Activated CD8-positive, alpha-beta memory T cell treated with anti-CD3 and anti-CD28 coated beads for 24 hours (primary cell): ENCODE results near the gene HMGN2.
A peak's percentile ranks its signal among the peaks of the same experiment; 100 is the strongest.

Experiments used
- DNase-seq: peaks from one replicate; pipeline ENCODE4 v3.0.0-alpha.2; 2020

Gene HMGN2

GRCh38 chr1:26472320-26472900 is at the start of gene HMGN2:
Gene HMGN2 (plus strand): TSS chr1:26472440. CDS start chr1:26472613, 173 bp downstream.
- peak; percentile 93 for DNase-seq

DNA sequence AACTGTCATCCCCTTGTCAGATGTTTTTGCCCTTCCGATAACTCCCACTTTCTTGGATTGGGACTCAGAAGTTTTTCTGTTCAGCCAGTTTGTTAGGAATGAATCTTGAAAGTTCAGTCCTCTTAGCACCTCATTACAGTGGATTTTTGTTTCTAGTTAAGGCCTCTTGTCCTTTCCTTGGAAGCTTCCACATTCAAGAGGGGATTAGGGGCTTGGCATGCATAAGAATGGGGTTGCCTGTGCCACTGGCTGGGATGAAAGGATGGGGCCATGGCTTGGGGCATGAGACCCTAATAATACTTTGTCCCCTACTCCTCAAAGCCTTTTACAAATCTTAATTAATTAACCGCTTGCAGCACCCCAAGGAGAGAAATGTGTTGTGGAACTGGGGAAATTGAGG is 42.5 kb upstream of the HMGN2 start:
- no peak for DNase-seq

DNA sequence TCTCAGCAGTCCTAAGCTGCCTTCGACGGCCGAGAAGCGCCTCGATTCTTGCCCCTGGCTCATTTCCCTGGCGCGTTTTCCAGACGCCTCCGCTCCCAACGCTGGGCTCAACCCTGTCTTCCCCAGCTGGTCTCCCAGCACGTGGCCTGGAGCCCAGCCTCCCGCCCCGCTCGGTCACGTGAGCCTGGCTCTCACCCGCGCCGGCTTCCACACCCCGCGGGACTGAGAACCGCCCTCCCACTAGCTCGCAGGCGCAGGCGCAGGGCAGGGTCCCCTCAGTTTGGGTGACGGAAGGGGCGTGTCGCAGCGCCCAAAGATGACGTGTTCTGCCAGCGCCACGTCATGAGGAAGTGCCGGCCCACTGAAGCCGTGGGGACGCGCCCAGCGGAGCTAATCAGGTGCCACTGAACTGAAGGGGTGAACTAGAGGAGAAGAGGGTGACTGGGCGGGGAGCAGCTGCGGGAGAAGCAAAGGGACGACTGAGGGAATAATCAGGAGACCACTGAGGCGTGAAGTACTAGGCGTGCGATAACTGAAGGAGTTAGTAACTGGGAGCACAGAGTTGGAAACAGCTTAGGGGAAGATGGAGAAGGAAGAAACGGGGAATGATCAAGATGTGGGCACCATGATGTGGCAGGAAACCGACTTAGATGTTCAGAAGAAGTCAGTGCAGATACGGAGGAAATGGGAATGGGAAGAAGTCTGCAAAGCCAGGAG is 40.1 kb upstream of the HMGN2 start, which contains the start of gene DHDDS:
Gene DHDDS (plus strand): TSS at position 343 of the 717 bp plus-strand sequence. CDS start 625 bp downstream, outside the sequence.
- DNase-seq: peak; percentile 99

- DNase-seq: no peak
Measured at GRCh38 chr1:26432793-26433192, 39.4 kb upstream of the HMGN2 start.

DNA sequence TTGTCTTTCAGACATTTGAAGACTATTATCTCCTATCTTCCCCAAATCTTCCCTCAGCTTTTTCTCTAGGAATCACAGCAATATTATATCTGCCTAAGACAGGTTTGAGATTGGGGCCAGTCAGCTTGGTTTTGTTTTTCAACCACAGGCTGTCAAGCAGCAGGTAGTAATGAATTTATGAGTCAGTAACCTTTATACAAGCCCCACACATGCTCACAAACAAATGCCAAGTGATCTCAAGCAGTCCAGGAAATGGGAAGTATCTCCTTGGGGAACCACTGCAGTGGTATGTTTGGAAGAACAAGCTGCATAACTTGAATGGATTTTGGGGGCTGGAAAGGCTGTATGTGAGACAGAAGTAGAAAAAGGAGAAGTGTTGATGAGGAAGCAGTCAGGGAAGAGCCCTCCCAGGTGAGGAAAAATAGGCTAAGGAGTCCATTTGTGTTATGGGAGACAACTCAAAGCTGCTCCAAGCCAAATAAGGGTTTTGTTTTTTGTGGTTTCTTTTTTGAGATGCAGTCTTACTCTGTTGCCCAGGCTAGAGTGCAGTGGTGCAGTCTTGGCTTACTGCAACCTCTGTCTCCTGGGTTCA is 38.0 kb upstream of the HMGN2 start:
- no peak for DNase-seq

GRCh38 chr1:26438041-26438440 is 34.2 kb upstream of the HMGN2 start:
- DNase-seq: no peak

DNA sequence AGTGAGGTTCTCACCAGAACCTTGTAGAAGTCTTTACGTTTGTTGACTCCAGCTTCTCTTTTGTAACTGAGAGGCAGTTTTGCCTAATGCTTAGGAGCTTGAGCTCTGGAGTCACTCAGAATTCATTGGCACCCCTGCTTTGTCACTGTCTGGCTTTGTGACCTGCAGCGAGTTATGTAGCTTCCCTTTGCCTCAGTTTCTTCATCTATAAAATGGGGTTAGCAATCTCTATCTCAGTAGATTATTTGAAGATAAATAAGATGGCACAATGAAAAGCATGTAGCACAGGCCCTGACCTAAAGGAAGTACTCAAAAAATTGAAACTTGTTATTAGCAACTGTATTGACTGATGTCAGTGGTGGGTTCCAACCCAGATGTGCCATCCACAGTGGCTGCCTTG is 32.0 kb upstream of the HMGN2 start:
- no peak for DNase-seq

- DNase-seq: no peak
Measured at GRCh38 chr1:26449868-26450267, 22.4 kb upstream of the HMGN2 start.

DNA sequence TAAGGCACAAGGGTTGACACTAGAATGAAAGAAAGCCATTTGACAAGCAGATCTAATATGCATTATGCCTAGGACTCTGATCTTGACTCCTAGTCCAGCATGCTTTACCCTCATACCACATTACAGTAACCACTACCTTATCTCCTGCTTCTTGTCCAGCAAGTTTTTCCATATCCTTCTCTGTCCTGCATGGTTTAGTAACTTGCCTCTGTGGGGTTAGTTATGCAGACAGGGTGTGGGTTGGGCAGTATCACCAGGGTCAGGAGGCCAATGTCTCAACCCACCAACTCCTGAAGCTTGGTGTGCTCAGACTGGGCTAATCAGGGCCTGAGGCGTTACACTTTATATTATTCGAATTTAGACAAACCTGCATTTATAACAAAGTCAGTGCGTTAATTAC is 21.3 kb upstream of the HMGN2 start:
- no peak for DNase-seq

DNA sequence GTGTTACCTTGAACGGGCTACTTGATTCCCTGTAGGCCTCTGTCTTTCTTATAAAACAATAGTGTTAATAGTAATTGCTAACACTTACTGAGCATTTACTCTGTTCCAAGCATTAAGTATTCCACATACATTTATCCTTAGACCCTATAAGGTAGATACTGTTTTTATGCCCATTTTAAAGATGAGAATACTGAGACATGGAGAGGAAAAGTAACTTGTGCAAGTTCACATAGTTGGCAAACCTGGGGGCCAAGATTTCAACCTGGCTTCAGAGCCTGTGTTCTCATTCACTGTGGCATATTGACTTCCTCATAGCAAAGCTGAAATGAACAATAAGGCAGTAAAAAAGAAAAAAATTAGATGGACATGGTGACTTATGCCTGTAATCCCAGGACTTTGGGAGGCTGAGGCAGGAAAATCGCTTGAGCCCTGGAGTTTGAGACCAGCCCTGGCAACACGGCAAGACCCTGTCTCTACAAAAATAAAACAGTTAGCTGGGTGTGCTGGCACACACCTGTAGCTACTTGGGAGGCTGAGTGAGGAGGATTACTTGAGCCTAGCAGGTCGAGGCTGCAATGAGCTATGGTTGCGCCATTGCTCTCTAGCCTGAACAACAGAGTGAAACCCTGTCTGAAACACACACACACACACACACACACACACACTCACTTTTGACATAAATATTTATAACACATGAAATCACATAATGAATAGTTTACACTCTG is 19.6 kb upstream of the HMGN2 start:
- no peak for DNase-seq

- DNase-seq: no peak
Measured at GRCh38 chr1:26459148-26459547, 13.1 kb upstream of the HMGN2 start.

DNA sequence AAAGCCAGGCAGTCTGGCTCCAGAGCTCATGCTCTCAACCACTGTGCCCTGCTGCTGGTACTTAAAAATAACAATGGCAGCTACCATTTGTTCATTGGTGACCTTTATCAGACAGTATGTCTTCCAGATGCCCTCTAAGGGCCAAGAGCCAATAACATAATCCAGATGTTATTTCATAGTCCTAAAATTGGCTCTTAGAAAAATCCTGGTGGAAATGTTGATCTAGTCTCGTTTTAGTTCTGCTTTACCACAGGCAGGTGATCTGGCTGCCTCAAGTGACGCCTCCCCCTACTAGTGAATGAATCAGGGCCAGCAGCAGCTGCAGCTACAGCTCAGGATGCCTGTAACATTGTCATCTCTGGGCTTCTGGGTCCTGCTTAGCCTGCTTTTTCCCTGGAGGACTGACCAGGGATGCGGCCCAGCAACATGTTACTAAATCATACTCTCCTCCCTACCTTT is 12.6 kb upstream of the HMGN2 start:
- no peak for DNase-seq

- no peak for DNase-seq
Measured at GRCh38 chr1:26468911-26469310, 3.3 kb upstream of the HMGN2 start.

GRCh38 chr1:26469558-26469957 is 2.7 kb upstream of the HMGN2 start:
- no peak for DNase-seq

GRCh38 chr1:26470878-26471497 is 1.3 kb upstream of the HMGN2 start:
- no peak for DNase-seq

GRCh38 chr1:26471498-26472319 is 531 bp upstream of the HMGN2 start:
- no peak for DNase-seq

- peak; percentile 98 for DNase-seq
Measured at GRCh38 chr1:26472901-26473845, 933 bp downstream of the HMGN2 start.

- DNase-seq: no peak
Measured at GRCh38 chr1:26474818-26475217, 2.6 kb downstream of the HMGN2 start.

GRCh38 chr1:26475989-26476388 is 3.7 kb downstream of the HMGN2 start:
- no peak for DNase-seq

GRCh38 chr1:26476958-26477357 is 4.7 kb downstream of the HMGN2 start:
- no peak for DNase-seq
